ENCODE results near the gene SV2B.

DNA sequence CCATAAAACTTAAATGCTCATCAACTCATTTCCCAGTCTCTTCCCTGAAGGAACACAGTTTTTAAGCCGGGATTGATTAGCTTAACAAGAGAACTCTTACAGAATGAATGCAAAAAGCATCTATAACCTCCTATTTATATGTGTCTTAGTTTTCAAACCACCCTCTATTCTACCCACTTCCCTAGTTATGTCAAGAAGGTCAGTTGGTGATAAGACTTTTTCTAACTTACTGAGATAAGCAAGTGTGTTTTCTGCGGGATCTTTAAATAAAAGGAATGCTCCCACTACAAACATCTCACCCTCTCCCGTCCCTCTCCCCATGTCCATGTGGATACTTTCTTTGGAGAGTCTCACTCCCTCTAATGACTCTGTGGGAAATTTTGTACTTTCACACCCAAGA lies 218.5 kb downstream of the SV2B start:
- TF ChIP-seq, protein P1, sequence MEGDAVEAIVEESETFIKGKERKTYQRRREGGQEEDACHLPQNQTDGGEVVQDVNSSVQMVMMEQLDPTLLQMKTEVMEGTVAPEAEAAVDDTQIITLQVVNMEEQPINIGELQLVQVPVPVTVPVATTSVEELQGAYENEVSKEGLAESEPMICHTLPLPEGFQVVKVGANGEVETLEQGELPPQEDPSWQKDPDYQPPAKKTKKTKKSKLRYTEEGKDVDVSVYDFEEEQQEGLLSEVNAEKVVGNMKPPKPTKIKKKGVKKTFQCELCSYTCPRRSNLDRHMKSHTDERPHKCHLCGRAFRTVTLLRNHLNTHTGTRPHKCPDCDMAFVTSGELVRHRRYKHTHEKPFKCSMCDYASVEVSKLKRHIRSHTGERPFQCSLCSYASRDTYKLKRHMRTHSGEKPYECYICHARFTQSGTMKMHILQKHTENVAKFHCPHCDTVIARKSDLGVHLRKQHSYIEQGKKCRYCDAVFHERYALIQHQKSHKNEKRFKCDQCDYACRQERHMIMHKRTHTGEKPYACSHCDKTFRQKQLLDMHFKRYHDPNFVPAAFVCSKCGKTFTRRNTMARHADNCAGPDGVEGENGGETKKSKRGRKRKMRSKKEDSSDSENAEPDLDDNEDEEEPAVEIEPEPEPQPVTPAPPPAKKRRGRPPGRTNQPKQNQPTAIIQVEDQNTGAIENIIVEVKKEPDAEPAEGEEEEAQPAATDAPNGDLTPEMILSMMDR (IDR thresholded peaks at IDR 0.05), result no peak
- TF ChIP-seq ZFX (IDR thresholded peaks at IDR 0.05; ENCODE audit: borderline replicate concordance), result no peak

Measured in 22Rv1 (cell line).